Mesothelial cell of epicardium (in vitro differentiated cells): ENCODE measurements around the gene DUSP7. TPM values are rescaled to one million over a fixed set of nuclear protein-coding genes. Genes with fewer than 3 reads are reported as not detected.

Experiments
- DNase-seq, 2 experiments: peaks; one replicate each; pipeline ENCODE4 v3.0.0; 2021; ENCODE audit warnings: low spot score in 2 of 2; ENCODE audit not compliant: unreplicated experiment in 2 of 2
- H3K27ac Mint-ChIP-seq: 2 replicates; pipeline ENCODE4 v1.8.0; 2021; ENCODE audit warnings: mixed read lengths
- H3K27me3 Mint-ChIP-seq: 2 replicates; pipeline ENCODE4 v1.8.0; 2021; ENCODE audit warnings: low read depth, mixed read lengths
- H3K36me3 Mint-ChIP-seq: 2 replicates; pipeline ENCODE4 v1.8.0; 2021; ENCODE audit warnings: mixed read lengths
- H3K4me1 Mint-ChIP-seq: 2 replicates; pipeline ENCODE4 v1.8.0; 2021; ENCODE audit warnings: mixed read lengths
- H3K4me3 Mint-ChIP-seq: 2 replicates; pipeline ENCODE4 v1.8.0; 2021; ENCODE audit warnings: mild to moderate bottlenecking, moderate library complexity, mixed read lengths
- H3K9me3 Mint-ChIP-seq: 2 replicates; pipeline ENCODE4 v1.8.0; 2021; ENCODE audit warnings: mixed read lengths
- CTCF ChIP-seq: fragments of 200-600 bp; sonication (generic); IDR thresholded peaks from one replicate; pipeline ENCODE4 v1.5.0; 2021; ENCODE audit warnings: antibody characterized with exemption; ENCODE audit not compliant: unreplicated experiment
- total RNA-seq: library from RNA; stranded (reverse); gene quantifications from 3 replicates; pipeline ENCODE4 v1.2.1, GENCODE V29; 2021

DUSP7 gene
- total RNA-seq, 1 donor from 2014 or later: 32.2 TPM

- H3K4me1 Mint-ChIP-seq: peaks cover 55% of the 10 kb centered on the region
- H3K36me3 Mint-ChIP-seq: no peaks in the 10 kb centered on the region
- no peak overlapping the region for H3K27ac Mint-ChIP-seq
- no peak for DNase-seq
- no peak overlapping the region for H3K4me3 Mint-ChIP-seq
- no peaks in the 10 kb centered on the region for H3K9me3 Mint-ChIP-seq
- TF ChIP-seq CTCF: no peak
- no peaks in the 10 kb centered on the region for H3K27me3 Mint-ChIP-seq
These were observed 15.6 kb upstream of the DUSP7 start for GRCh38 chr3:52072020-52072419.

- Mint-ChIP-seq H3K36me3 (no peaks in the 10 kb centered on the region), H3K27me3 (no peaks in the 10 kb centered on the region), H3K4me1 (peaks cover 50% of the 10 kb centered on the region), H3K4me3 (no peak overlapping the region), H3K9me3 (no peaks in the 10 kb centered on the region), H3K27ac (peak overlapping the region; percentile 78)
- TF ChIP-seq CTCF: no peak
- DNase-seq: no peak
These were observed 14.6 kb upstream of the DUSP7 start for GRCh38 chr3:52070724-52071621.

DNA sequence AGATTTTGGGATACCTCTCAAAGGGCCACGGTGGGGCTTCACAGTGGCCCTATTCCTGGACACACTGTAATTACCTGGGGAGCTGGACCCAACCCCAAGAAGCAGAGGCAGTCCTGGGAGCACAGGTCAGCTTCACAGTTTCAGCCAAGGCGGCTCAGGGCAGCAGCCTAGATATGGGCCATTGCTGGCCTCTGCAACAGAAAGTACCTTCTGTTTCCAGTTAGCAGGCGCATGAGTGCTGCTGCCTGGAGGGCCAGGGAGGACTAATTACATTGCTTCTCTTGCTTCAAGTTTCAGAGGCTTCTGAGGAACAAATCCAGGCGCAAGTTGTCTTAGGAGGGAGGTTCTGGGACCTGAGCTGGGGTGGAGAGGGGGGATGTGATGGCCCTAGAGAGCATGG lies 13.5 kb upstream of the DUSP7 start:
- Mint-ChIP-seq H3K27ac (peak overlapping the region; percentile 96), H3K4me1 (peaks cover 48% of the 10 kb centered on the region), H3K36me3 (no peaks in the 10 kb centered on the region), H3K4me3 (no peak overlapping the region), H3K27me3 (no peaks in the 10 kb centered on the region), H3K9me3 (no peaks in the 10 kb centered on the region)
- no peak for TF ChIP-seq CTCF
- DNase-seq: no peak

GRCh38 chr3:52069135-52069534 lies 12.8 kb upstream of the DUSP7 start:
- no peaks in the 10 kb centered on the region for H3K27me3 Mint-ChIP-seq
- no peak for DNase-seq
- no peak for TF ChIP-seq CTCF
- H3K36me3 Mint-ChIP-seq: no peaks in the 10 kb centered on the region
- H3K4me1 Mint-ChIP-seq: peaks cover 44% of the 10 kb centered on the region
- H3K27ac Mint-ChIP-seq: peak overlapping the region; percentile 96
- H3K4me3 Mint-ChIP-seq: no peak overlapping the region
- H3K9me3 Mint-ChIP-seq: no peaks in the 10 kb centered on the region

DNA sequence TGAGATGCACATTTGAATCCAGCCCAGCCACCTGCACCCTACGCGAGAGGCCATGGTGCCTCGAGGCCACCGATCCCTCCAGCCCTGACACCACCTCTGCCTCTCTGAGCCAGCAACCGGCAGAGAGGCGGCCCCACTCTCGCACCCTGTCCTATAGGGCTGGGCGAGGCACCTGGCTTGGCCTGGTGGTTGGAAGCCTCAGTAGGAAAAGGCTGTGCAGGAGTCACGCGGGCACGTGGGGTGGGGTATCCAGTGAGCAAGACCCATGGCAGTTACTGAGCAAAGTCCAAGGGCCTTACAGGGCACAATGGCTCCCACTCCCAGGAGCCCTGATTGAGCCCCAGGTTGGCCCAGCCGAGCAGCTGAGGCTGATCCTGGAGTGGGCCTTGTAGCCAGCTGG lies 12.4 kb upstream of the DUSP7 start:
- Mint-ChIP-seq H3K9me3 (no peaks in the 10 kb centered on the region), H3K27me3 (no peaks in the 10 kb centered on the region), H3K4me1 (peaks cover 46% of the 10 kb centered on the region), H3K27ac (peak overlapping the region; percentile 96), H3K36me3 (no peaks in the 10 kb centered on the region), H3K4me3 (no peak overlapping the region)
- no peak for TF ChIP-seq CTCF
- no peak for DNase-seq
